GM12878 (cell line): ENCODE results near the gene RRP15. TPM values are rescaled to one million over a fixed set of nuclear protein-coding genes. Genes with fewer than 3 reads are reported as not detected.

Experiments used
- ATAC-seq: fragments of 200-7000 bp; cut with Tn5 transposase; 3 replicates; pipeline ENCODE4 v1.9.1; 2020; ENCODE audit warnings: mild to moderate bottlenecking, moderate library complexity
- BruUV-seq: library from RNA; stranded (reverse); fragments of 400-500 nt; replicated peaks from 2 replicates; lab custom pipeline; 2021; lab: Mats Ljungman, UMichigan
- CTCF ChIA-PET: fragments of 300-600 bp; sonication (Branson Sonifier 250); formaldehyde crosslinking; extraction: SDS; loops from one replicate; lab custom pipeline; 2021; ENCODE audit warnings: inconsistent platforms; lab: Yijun Ruan, JAX
- POLR2A ChIA-PET: fragments of 350-600 bp; formaldehyde crosslinking; extraction: SDS; loops from one replicate; lab custom pipeline; 2021; ENCODE audit warnings: inconsistent platforms; lab: Charles Lee
- RAD21 ChIA-PET: fragments of 300-600 bp; sonication (Branson Sonifier 250); formaldehyde crosslinking; loops from one replicate; lab custom pipeline; 2023; ENCODE audit warnings: antibody characterized with exemption; ENCODE audit not compliant: unreplicated experiment; lab: Charles Lee
- SMC1A ChIA-PET: fragments of 300-600 bp; sonication (Branson Sonifier 250); formaldehyde crosslinking; loops from one replicate; lab custom pipeline; 2023; ENCODE audit not compliant: unreplicated experiment, uncharacterized antibody; lab: Charles Lee
- DNase-seq: peaks from one replicate; pipeline ENCODE4 v3.0.0-alpha.2; 2011; ENCODE audit warnings: low read depth, low spot score
- FAIRE-seq: peaks from 3 replicates; lab custom pipeline; 2011; peaks lifted over from hg19 to GRCh38; lab: Jason Lieb, UNC
- H2AFZ ChIP-seq: 2 replicates; pipeline ENCODE4 v1.6.0; 2011; ENCODE audit warnings: low read depth, low read length, control low read depth; ENCODE audit not compliant: control insufficient read depth
- H3K27ac ChIP-seq: 2 replicates; pipeline ENCODE4 v1.5.1; 2011; ENCODE audit warnings: control low read depth; ENCODE audit not compliant: control insufficient read depth, insufficient read depth
- H3K27me3 ChIP-seq, 2 experiments: replicated peaks in 1 of 2; 2 replicates each; pipeline versions ENCODE4 v1.6.0 to v1.6.1; 2011; ENCODE audit warnings: low read length in 1 of 2; ENCODE audit not compliant: control insufficient read depth in 2 of 2, insufficient read depth in 2 of 2
- H3K36me3 ChIP-seq, 2 experiments: 2 replicates each; pipeline ENCODE4 v1.5.1; 2011; ENCODE audit warnings: low read length in 1 of 2; ENCODE audit not compliant: control insufficient read depth in 2 of 2, insufficient read depth in 2 of 2
- H3K4me1 ChIP-seq: 2 replicates; pipeline ENCODE4 v1.6.1; 2011; ENCODE audit warnings: mild to moderate bottlenecking, low read length, moderate library complexity, mixed read lengths; ENCODE audit not compliant: control insufficient read depth, insufficient read depth
- H3K4me2 ChIP-seq: 2 replicates; pipeline ENCODE4 v1.6.0; 2011; ENCODE audit warnings: control low read depth; ENCODE audit not compliant: control insufficient read depth, insufficient read depth
- H3K4me3 ChIP-seq: fragments of 200-600 bp; sonication (generic); 2 replicates; pipeline ENCODE4 v1.5.1; 2016
- H3K79me2 ChIP-seq: 2 replicates; pipeline ENCODE4 v1.6.0; 2011; ENCODE audit warnings: low read length; ENCODE audit not compliant: control insufficient read depth, insufficient read depth
- H3K9ac ChIP-seq: 2 replicates; pipeline ENCODE4 v1.8.0; 2011; ENCODE audit warnings: low read length, control low read depth, mixed read lengths; ENCODE audit not compliant: control insufficient read depth, insufficient read depth
- H3K9me3 ChIP-seq: replicated peaks from 3 replicates; pipeline ENCODE4 v1.5.1; 2011; ENCODE audit warnings: mild to moderate bottlenecking, low read length; ENCODE audit not compliant: control insufficient read depth, insufficient read depth
- H4K20me1 ChIP-seq: 2 replicates; pipeline ENCODE4 v1.6.0; 2011; ENCODE audit not compliant: control insufficient read depth, insufficient read depth
- CREM ChIP-seq: IDR thresholded peaks from 2 replicates; pipeline ENCODE4 v1.6.1; 2014; ENCODE audit warnings: antibody characterized with exemption, low read depth
- EED ChIP-seq: sonication (generic); IDR thresholded peaks from 2 replicates; pipeline ENCODE4 v1.6.1; 2016; ENCODE audit warnings: antibody characterized with exemption, low read depth
- IRF4 ChIP-seq: IDR thresholded peaks from 2 replicates; pipeline ENCODE4 v1.6.1; 2011; ENCODE audit warnings: low read depth, low read length
- NFYA ChIP-seq: IDR thresholded peaks from 2 replicates; pipeline ENCODE4 v1.6.1; 2011; ENCODE audit warnings: low read depth, mild to moderate bottlenecking, low read length, improper control_type of control experiment, borderline replicate concordance
- SMAD5 ChIP-seq: IDR thresholded peaks from 2 replicates; pipeline ENCODE4 v1.6.1; 2016; ENCODE audit warnings: antibody characterized with exemption, low read depth
- WRNIP1 ChIP-seq: IDR thresholded peaks from 2 replicates; pipeline ENCODE4 v1.6.1; 2011; ENCODE audit warnings: low read depth, low read length, improper control_type of control experiment, borderline replicate concordance
- ZNF217 ChIP-seq: fragments of 450-650 bp; IDR thresholded peaks from 2 replicates; pipeline ENCODE4 v1.6.1; 2017; ENCODE audit warnings: antibody characterized with exemption, mild to moderate bottlenecking
- WGBS: methylation state at CpG from one replicate; pipeline ENCODE4 v1.1.6; 2016; ENCODE audit warnings: low lambda C conversion rate; ENCODE audit not compliant: insufficient replicate concordance, insufficient coverage; ENCODE audit errors: missing lambda C conversion rate; 5-methylcytosine and 5-hydroxymethylcytosine counted together
- in situ Hi-C: fragments of 300-500 bp; cut with MboI; formaldehyde crosslinking; loops from 9 replicates; pipeline ENCODE4 v1.14.3; 2018; ENCODE audit warnings: mixed read lengths
- intact Hi-C: fragments of 100-400 bp; cut with micrococcal nuclease; formaldehyde crosslinking; loops from one replicate; pipeline ENCODE4 v1.14.2; 2022; ENCODE audit not compliant: unreplicated experiment
- polyA plus RNA-seq, 11 experiments: library from polyadenylated mRNA; depleted of rRNA in 4 of 11; unstranded in 6 of 11; stranded (reverse) in 5 of 11; fragments of >200 nt; fragmentation: Nextera tagmentation in 4 of 11; fragmentation: Illumina TruSeq in 1 of 11; extraction: Ambion mirVana in 4 of 11; extraction: Trizol in 1 of 11; gene quantifications; 1 replicate in 1 of 11; 2 replicates in 10 of 11; pipeline versions ENCODE4 v1.2.1 to v1.2.3, GENCODE V29; 2011 to 2016; ENCODE audit warnings: inconsistent platforms in 2 of 11, missing spikeins in 2 of 11, low read depth in 1 of 11
- total RNA-seq, 4 experiments: library from RNA; depleted of rRNA in 3 of 4; stranded (reverse); fragments of >200 nt in 3 of 4; fragmentation: Illumina TruSeq in 1 of 4; extraction: Trizol in 1 of 4; gene quantifications; 2 replicates each; pipeline versions ENCODE4 v1.2.1 to v1.2.3, GENCODE V29; 2013 to 2021
- TF ChIP-seq, protein P1 (sequence below): fragments of 450-650 bp; IDR thresholded peaks from 2 replicates; pipeline ENCODE4 v1.6.1; 2017; ENCODE audit warnings: mild to moderate bottlenecking
- TF ChIP-seq, protein P2 (sequence below): IDR thresholded peaks from 2 replicates; pipeline ENCODE4 v1.6.1; 2011; ENCODE audit warnings: borderline replicate concordance, low read depth, mild to moderate bottlenecking, moderate library complexity, low read length; ENCODE audit not compliant: insufficient read depth, poor library complexity, severe bottlenecking

RRP15 gene
- total and polyA plus RNA-seq, 10 of the 15 experiments (the other 5 are each of a cell fraction or from before 2014, with no cell fraction given) = 5.6 to 37.8 (median 19.1) TPM

- Histone ChIP-seq H2AFZ (no peak overlapping the region), H3K4me1 (no peaks in the 10 kb centered on the region), H3K4me3 (no peak overlapping the region), H3K9me3 (no peaks in the 10 kb centered on the region), H3K79me2 (no peaks in the 10 kb centered on the region), H3K4me2 (no peak overlapping the region), H3K9ac (no peak overlapping the region), H3K36me3 (no peaks in the 10 kb centered on the region), H3K27me3 (no peaks in the 10 kb centered on the region), H4K20me1 (no peaks in the 10 kb centered on the region), H3K27ac (no peak overlapping the region)
- POLR2A ChIA-PET = no interaction called here
- in situ Hi-C loops = no loop called here
- no peak for DNase-seq
- intact Hi-C loops = loop anchor here (1.0 to 10.0 kb wide), 2 partner anchors 255 to 1553 kb away; no protein-coding TSS in a partner anchor
- RAD21 ChIA-PET = interaction anchor here (1.0 kb wide), 1 partner anchor 1554 kb away, joined by 6 read pairs; no protein-coding TSS in a partner anchor
- CTCF ChIA-PET = interaction anchor here (0.7 to 1.0 kb wide), 2 partner anchors 9 to 23 kb away, joined by 3 read pairs; no protein-coding TSS in a partner anchor
- 0% methylated on average over 1 of the region's 1 CpG for WGBS
- TF ChIP-seq SMAD5 = no peak
- no peak for TF ChIP-seq NFYA
- no peak for TF ChIP-seq EED
- TF ChIP-seq WRNIP1 = no peak
- TF ChIP-seq, protein P1, sequence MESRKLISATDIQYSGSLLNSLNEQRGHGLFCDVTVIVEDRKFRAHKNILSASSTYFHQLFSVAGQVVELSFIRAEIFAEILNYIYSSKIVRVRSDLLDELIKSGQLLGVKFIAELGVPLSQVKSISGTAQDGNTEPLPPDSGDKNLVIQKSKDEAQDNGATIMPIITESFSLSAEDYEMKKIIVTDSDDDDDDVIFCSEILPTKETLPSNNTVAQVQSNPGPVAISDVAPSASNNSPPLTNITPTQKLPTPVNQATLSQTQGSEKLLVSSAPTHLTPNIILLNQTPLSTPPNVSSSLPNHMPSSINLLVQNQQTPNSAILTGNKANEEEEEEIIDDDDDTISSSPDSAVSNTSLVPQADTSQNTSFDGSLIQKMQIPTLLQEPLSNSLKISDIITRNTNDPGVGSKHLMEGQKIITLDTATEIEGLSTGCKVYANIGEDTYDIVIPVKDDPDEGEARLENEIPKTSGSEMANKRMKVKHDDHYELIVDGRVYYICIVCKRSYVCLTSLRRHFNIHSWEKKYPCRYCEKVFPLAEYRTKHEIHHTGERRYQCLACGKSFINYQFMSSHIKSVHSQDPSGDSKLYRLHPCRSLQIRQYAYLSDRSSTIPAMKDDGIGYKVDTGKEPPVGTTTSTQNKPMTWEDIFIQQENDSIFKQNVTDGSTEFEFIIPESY = no peak
- no peak for TF ChIP-seq ZNF217
- no peak for TF ChIP-seq CREM
- TF ChIP-seq IRF4 = no peak
- TF ChIP-seq, protein P2, sequence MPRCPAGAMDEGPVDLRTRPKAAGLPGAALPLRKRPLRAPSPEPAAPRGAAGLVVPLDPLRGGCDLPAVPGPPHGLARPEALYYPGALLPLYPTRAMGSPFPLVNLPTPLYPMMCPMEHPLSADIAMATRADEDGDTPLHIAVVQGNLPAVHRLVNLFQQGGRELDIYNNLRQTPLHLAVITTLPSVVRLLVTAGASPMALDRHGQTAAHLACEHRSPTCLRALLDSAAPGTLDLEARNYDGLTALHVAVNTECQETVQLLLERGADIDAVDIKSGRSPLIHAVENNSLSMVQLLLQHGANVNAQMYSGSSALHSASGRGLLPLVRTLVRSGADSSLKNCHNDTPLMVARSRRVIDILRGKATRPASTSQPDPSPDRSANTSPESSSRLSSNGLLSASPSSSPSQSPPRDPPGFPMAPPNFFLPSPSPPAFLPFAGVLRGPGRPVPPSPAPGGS = no peak
- ATAC-seq = no peak
- SMC1A ChIA-PET = no interaction called here
- no peak for FAIRE-seq
- no TSS peak for BruUV-seq
These were observed 25.8 kb upstream of the RRP15 start for GRCh38 chr1:218259339-218259738.
